HG02943 (cell line): ENCODE results near the gene CHRNA1.
"Not testable (repeated sequence)": the region's sequence is repeated elsewhere in the genome, so short reads cannot be mapped to it uniquely, and the experiment has no call there.

Experiments
- ATAC-seq: cut with Tn5 transposase; IDR thresholded peaks from one replicate; pipeline ENCODE4 v1.9.1; 2021; ENCODE audit warnings: mild to moderate bottlenecking, low read depth, moderate library complexity; ENCODE audit not compliant: unreplicated experiment

Gene CHRNA1

DNA sequence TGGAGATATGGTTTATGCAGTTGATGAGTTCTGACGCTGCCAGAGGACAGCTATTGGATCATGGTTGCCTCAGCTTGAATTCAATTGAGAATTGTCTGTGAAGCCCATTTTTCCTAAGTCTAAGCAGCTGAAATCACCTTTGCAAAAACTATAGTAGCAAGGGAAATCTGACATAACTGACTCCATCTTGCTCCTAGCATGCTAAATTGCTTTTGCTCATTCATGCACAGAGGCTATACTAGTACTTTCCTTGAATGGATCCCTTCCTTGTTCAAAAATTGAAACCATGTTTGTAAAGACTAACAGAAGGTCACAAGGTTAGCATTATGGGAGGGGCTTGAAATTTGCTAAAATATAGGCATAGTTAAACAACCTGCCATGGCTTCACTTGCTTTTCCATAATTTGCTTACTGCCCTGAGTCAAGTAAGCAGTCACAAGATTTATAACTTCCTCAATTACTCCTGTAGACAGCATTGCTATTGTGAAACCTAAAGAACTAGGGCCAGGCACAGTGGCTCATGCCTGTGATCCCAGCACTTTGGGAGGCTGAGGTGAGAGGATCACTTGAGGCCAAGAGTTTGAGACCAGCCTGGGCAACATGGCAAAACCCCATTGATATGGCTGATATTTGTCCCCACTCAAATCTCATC is 41.2 kb downstream of the CHRNA1 start:
- no peak for ATAC-seq

DNA sequence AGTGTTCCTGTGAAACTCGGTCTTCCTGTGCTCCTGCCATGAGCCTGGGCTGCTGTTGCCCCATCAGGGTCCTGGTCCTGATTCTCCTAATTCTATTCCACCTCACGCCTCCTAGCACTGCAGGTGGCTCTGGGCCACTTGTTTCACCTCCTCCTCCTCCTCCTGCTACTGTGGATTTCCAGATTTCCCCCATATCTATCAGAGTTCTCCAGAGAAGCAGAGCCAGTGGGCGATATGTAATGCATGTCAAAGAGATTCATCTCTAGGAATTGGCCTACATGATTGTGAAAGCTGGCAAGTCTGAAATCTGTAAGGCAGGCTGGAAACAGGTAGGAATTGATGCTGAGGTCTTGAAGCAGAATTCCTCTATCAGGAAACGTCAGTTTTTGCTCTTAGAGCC is 45.3 kb downstream of the CHRNA1 start:
- no peak for ATAC-seq

DNA sequence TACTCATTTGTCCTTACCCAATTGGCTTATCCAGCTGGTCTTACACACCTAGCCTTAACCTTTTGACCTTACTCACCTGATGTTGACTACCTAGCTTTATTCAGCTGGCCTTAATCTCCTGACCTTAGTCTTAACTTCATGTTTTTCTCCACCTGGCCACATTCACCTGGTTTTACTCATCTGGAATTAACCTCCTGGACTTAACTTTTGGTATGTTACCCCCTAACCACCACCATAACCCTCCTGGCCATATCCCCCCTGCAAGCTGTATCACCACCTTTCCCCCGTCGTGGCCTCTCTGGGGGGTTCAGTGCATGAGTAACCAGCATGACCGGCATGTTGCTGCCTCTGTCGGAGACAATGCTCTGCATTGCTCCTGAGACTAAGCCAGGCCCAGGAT is 45.7 kb downstream of the CHRNA1 start:
- ATAC-seq: no peak

DNA sequence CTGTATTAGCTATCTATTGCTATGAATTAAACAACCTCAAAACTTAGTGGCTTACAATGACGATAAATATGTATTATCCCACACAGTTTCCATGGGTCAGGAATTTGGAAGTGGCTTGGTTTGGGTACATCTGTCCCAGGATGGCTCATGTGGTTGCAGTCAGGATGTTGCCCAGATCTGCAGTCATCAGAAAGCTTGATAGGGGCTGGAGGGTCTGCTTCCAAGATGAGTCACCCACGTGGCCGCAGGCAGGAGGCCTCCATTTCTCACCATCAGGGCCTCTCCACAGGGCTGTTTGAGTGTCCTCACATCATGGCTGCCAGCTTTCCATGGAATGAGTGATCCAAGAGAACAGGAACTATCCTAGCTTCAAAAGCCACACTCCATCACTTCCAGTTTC is 46.4 kb downstream of the CHRNA1 start:
- ATAC-seq: no peak

DNA sequence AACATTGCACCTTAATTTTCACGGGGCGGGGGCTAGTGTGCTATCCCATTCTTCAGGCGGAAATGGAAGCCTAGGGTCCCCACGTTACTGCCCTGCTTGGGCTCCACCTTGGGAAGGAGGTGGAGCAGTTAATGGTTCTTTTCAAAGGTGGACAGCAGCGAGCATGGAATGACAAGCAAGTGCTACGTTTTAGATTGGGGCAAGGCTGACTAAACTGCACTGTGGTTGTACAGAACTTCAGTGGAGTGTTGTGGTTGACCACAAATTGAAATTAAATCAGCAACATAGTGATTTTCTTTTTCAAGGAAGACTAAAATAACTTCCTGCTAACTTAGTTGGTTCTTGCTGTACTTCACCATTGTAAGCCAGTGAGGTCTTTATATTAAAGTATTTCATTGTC is 47.0 kb downstream of the CHRNA1 start:
- ATAC-seq: no peak

DNA sequence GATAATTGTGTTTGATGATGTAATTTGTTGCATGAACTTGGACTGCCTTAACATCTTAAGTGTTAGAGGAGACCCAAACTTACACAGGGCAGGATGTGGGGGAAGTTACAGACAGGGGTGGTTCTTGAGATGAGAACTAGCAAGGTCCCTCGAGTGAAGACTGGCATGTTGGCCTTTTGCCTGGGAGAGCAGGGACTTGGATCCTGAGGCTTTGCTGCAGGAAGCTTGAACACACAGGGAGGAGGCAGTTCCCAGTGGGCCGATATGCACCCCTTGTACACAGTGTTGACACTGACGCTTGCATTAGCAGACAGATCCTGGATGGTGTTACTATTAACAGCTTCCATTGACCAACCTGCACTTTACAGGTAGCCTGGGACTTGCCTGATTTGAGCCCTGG is 47.5 kb downstream of the CHRNA1 start:
- no peak for ATAC-seq

DNA sequence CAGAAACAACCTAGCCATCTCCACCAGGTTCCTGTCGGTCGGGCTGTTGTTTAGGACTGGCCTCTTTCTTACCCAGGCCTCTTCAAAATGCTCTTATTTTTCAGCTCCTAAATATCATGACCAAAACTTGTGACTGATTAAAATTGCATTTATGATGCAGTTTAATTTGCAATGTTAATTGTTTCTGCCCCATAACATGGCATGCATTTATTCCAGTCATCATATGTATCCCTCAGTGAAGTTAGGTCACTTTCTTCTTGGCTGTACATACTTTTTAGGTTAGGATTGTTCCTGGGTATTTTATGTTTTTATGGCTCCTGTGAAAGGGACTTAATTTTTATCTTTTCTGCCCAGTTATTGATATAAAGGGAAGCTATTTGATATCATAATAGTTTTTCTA is 50.6 kb downstream of the CHRNA1 start:
- ATAC-seq: no peak

DNA sequence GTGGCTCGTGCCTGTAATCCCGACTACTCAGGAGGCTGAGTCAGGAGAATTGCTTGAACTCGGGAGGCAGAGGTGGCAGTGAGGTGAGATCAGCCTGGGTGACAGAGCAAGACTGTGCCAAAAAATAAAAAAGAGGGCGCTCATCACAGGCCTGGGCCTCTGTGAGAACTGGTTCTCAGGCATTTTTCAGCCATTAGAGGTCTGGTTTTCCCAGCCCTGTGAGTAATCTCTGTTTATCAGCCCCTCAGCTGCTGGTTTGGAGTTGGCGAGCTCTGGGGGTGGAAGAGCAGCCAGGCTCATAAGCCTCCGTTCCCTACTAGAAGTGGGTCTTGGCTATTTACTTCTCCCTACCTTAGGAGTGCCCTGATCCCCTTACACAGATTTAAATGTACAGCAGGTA is 53.1 kb downstream of the CHRNA1 start:
- no peak for ATAC-seq

DNA sequence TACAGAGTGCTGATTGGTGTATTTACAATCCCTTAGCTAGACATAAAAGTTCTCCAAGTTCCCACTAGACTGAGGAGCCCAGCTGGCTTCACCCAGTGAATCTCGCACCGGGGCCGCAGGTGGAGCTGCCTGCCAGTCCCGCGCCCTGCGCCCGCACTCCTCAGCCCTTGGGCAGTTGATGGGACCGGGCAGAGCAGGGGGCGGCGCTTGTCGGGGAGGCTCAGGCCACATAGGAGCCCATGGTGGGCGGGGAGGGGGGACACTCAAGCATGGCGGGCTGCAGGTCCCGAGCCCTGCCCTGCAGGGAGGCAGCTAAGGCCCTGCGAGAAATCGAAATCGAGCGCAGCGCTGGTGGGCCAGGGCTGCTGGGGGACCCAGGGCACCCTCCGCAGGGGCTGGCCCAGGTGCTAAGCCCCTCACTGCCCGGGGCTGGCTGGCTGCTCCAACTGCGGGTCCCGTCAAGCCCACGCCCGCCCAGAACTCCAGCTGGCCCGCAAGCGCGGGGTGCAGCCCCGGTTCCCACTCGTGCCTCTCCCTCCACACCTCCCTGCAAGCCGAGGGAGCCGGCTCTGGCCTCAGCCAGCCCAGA is 54.8 kb downstream of the CHRNA1 start:
- not testable (repeated sequence) for ATAC-seq

DNA sequence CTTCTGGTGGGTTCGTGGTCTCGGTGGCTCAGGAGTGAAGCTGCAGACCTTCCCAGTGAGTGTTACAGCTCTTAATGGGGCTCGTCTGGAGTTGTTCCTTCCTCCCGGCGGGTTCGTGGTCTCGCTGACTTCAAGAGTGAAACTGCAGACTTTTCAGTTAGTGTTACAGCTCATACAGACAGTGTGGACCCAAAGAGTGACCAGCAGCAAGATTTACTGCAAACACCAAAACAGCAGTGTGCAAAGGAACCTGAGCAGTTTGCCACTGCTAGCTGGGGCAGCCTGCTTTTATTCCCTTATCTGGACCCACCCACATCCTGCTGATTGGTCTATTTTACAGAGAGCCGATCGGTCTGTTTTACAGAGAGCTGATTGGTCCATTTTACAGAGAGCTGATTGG is 55.6 kb downstream of the CHRNA1 start:
- no peak for ATAC-seq

DNA sequence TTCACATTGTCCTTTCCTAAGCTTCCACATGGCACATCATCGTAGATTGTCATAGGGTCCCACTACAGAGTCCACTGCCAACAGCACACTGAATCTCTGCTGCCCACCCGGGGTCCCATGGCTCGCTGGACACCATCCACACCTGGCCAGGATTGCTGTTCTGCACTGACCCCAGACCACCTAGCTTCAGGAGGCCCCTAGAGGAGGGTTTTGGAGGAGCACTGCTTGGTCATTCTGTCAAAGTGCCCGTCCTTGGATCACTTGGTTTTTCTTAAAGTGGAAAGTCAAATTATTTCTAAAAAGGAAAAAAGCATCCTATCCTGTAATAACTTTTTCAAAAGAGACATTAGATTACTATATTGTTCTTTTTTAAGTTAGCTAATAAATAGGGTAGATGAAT is 59.0 kb downstream of the CHRNA1 start:
- ATAC-seq: no peak

DNA sequence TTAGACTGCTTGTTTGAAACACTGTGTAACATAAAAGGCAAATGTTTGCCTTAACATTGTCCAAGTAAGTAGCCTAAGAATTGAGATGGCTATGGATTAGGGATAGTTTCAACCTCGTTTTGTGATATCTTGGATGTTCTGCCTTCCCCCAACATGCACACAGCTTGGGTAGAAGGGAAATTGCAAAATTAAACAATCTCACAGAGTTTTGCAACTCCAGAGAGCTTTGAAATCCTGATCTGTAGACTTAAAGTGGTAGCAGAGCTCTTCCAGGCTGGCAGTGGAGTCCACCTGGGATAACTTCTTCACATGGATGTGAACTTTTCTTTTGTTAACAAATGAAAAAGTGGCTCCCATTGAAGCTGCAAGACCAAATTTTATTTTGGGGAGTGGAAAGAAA is 59.6 kb downstream of the CHRNA1 start:
- ATAC-seq: no peak

DNA sequence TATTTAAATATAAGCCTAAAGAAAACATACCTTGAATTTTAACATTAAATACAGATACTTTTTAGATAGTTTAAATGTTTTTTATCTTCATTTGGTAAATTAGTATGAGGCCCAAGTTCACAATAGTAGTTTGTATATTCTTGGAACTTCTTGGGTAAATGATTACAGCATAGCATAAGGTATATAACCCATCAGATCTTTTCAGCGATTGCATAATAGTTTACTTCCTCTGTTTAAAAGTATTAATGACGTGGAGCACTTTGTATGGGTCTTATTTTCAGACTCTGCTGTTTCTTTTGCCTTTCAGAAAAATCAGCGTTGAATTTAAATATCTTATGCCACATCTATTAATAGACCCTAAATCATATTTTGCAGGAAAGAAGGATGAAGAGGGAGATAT is 60.2 kb downstream of the CHRNA1 start:
- no peak for ATAC-seq

DNA sequence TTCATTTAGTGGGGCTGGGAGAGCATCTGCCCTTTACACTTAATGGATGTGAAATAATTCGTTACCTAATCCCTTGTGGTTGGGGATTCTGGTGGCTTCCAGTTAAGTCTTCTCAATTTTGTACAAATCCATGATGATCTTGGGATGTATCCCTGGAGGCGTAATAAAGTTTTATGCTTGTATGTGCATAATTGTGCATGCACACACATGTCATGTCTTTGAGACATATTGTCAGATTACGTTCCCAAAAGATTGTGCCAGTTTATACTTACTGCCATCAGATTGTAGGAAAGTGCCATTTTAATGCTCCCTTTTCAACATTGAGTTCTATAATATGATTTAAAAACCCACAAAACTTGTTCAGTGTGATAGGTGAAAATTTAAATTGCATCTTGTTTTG is 60.8 kb downstream of the CHRNA1 start:
- ATAC-seq: no peak

DNA sequence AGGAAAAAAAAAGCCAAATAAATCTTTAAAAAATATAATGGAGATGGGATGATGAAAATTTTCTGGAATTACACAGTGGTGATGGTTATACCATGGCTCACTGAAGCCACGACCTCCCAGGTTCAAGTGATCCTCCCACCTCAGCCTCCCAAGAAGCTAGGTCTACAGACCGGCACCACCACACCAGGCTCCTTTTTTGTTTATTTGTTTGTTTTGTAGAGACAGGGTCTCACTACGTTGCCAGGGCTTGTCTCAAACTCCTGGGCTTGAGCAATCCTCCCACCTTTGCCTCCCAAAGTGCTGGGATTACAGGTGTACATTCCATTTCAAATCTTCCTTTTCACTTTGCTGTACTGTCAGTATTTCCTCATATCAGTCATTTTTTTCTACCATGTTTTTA is 61.7 kb downstream of the CHRNA1 start:
- no peak for ATAC-seq

DNA sequence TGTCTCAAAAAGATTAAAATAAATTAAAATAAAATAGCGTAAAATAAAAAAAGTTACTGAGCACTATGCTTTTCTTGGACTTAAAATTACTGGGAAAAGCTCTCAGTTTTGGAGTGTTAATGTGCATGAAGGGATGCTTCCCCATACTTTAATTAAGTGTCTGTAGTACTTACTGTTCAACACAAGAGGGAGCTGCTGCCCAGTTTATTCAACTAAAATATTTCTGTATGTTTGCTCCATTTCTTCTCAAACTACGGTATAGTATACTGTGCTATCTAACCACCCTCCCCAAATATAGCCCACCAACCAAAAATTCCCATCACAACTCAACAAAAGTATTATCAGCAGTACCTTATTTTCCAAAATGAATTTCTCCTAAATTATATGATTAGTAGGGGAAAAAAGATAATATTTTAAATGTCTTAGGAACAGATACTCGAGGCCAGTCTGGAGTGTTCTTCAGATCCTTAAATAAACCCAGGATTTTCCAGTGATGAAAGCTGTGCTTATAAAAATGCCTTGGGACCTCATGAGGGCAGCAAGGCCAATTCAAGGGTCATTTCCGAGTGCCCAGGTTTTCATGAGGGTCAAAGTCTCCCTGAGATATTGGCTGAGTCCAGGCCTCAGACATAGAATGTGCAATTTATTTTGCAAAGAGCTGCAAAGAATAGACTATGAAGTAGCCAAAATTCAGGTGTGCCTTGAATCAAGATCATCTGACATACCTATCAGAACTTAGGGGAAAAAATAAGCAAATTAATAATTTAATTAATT is 64.1 kb downstream of the CHRNA1 start:
- ATAC-seq: no peak
